Astrocyte of the cerebellum (primary cell): ENCODE measurements around the gene CDH22.

ENCODE experiments used
- DNase-seq: peaks from one replicate; pipeline ENCODE4 v3.0.0-alpha.2; 2011; ENCODE audit warnings: low read depth
- H3K4me3 ChIP-seq: 2 replicates; pipeline ENCODE4 v1.5.1; 2011; ENCODE audit warnings: mild to moderate bottlenecking, low read depth, low read length, moderate library complexity
- in situ Hi-C: cut with HindIII; loops from 2 replicates; pipeline ENCODE4 v1.10.0; 2017; ENCODE audit warnings: low sequenced_read_pairs
- TF ChIP-seq, protein P1 (sequence below): IDR thresholded peaks from 2 replicates; pipeline ENCODE4 v1.5.1; 2012; ENCODE audit warnings: low read length, low read depth, moderate library complexity, mild to moderate bottlenecking; ENCODE audit errors: missing control alignments

The CDH22 gene

DNA sequence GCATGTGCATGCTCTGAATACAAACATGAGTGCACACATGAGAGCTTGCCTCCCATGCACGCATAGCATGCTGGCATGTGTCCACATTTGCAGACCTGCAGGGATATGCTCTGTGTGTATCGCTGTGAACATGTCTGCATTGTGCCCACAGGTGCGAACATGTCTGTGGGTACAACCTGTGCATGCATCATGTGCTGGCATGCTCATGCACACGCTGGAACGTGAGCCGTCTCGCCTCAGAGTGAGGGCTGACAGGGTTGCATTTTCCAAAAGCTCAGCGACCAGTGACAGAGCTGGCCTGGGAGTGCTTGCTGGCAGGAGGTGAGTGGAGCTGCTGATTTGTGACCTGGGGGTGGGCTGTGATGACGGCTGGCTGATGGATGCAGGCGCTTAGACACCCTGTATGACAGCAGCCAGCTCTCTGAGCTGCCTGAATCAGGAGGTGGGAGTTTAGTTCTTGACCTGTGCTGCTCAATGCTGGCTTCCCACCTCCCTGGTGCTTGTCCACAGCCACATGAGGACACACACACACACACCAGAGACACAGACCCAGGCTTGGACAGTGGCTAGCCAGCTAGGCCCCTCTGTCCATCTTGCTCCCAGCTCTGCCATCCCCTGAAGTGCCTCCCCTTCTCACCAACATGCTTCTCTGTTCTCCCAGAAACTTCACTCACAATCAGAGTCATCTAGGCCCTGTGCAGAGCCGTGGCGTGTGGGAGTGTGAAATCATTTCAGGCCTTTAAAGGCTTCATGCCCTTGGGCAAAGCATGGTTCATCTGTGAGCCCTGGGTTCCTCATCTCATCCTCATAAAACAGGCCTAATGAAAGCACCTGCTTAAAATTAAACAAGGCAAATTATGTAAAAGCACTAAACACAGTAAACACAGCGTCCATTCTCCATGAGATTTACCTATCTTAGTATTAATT, 138.8 kb downstream of the CDH22 start:
- in situ Hi-C loops = no loop called here
- no peak overlapping the region for H3K4me3 ChIP-seq
- TF ChIP-seq, protein P1, sequence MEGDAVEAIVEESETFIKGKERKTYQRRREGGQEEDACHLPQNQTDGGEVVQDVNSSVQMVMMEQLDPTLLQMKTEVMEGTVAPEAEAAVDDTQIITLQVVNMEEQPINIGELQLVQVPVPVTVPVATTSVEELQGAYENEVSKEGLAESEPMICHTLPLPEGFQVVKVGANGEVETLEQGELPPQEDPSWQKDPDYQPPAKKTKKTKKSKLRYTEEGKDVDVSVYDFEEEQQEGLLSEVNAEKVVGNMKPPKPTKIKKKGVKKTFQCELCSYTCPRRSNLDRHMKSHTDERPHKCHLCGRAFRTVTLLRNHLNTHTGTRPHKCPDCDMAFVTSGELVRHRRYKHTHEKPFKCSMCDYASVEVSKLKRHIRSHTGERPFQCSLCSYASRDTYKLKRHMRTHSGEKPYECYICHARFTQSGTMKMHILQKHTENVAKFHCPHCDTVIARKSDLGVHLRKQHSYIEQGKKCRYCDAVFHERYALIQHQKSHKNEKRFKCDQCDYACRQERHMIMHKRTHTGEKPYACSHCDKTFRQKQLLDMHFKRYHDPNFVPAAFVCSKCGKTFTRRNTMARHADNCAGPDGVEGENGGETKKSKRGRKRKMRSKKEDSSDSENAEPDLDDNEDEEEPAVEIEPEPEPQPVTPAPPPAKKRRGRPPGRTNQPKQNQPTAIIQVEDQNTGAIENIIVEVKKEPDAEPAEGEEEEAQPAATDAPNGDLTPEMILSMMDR = no peak
- no peak for DNase-seq

DNA sequence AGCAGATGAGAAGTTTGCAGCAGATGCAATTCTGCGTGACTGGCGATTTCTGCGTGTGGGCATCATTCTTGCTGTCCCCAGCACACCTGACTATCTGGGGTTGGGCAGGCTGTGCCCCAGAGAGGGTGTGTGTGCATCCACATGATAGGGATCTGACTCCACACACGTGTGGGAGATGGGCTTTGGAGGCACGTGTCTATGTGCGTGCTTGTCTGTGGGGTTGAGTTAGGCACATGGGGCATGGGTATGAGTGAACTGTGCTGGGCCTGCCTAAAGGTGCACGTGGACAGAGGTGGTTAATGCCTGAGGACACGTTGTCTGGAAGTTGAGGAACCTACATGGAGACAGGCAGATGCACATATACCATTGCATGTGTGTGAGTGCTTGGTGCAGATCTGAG, 139.9 kb downstream of the CDH22 start:
- TF ChIP-seq, protein P1 = no peak
- no peak for DNase-seq
- in situ Hi-C loops = no loop called here
- H3K4me3 ChIP-seq = no peak overlapping the region

DNA sequence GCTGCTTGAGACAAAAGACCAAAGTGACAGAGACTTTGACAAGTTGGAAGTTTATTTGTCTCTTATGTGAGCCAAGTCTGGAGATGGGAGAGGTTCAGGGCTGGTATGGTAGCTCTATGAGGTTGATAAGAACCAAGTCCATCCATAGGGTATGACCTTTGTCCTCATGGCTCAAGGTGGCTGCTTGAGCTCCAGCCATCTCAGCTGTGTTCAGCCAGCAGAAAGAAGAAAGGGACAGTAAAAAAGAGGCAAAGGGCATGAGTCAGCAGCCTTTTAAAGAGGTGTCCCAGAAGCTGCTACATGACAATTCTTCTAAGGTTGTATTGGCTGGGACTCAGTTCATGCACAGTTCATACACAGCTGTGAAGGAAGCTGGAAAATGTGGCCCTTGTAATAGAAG, 141.2 kb downstream of the CDH22 start:
- in situ Hi-C loops = no loop called here

DNA sequence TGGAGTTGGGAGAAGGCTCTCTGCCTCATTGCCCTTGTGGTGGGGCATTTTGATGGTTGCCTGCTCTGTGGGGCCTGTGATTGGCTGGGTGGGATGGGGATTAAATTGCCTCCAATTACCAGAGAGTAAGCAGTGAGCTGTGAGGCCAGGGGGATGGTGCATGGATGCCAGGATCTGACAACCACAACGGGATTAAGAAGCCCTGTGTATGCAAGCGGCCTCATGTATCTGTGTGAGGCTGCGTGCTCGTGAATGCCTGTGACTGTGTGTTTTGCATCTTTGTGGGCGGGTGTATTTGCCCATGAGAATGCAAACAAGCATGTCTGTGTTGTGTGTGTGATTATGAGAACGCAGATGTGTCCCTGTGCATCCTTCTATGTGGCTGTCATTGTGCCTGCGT, 144.0 kb downstream of the CDH22 start:
- in situ Hi-C loops = no loop called here
- no peak for DNase-seq
- TF ChIP-seq, protein P1 = no peak
- no peak overlapping the region for H3K4me3 ChIP-seq

More for the DNA sequence above, 141.2 kb downstream of the CDH22 start:
- H3K4me3 ChIP-seq = no peak overlapping the region
- TF ChIP-seq, protein P1 = no peak
- DNase-seq = no peak

DNA sequence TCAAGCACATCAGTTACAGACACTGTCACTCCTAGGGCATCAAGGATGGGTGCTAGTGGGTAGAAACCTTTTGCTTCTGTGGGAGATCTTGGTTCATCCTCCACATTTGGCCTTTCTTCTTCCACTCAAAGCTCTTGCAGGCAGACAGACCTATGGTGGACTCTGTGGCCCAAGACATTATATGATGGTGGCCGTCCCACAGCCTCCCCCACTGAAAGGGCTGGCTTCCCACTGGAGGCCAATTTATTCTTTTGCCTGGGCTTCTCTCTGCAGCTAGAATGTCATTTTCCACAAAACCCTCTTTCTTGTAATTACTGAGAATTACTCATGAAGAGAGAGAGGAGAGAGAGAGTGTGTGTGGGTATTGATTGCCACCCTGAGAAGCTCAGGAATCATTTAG, 146.4 kb downstream of the CDH22 start:
- DNase-seq = no peak
- in situ Hi-C loops = no loop called here
- TF ChIP-seq, protein P1 = no peak
- H3K4me3 ChIP-seq = no peak overlapping the region

DNA sequence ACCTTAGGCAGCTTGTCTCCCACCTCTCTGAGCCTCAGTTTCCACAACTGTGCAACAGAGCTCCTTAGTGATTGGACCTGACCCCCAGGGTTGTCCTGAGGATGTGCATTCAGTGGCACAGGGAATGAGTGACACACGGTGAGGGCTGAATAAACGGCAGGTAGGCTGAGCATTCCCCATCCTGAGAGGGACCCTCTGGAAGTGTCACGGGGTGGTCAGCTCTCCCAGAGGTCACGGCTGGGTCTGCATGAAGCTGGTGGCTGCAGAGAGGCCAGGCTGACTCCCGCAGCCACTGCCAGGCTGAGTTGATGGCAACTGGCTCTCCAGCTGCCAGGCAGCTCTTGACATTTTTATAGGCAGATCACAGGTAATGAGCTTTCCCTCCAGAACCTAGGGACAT, 147.6 kb downstream of the CDH22 start:
- in situ Hi-C loops = no loop called here
- no peak for DNase-seq
- TF ChIP-seq, protein P1 = no peak
- no peak overlapping the region for H3K4me3 ChIP-seq
